Upper lobe of left lung (tissue), 6 donors: ENCODE measurements around the gene JMJD6. TPM values are rescaled to one million over a fixed set of nuclear protein-coding genes. Genes with fewer than 3 reads are reported as not detected.

ENCODE experiments used
- ATAC-seq, 2 donors: fragments of 200-7000 bp; cut with Tn5 transposase; one replicate each; pipeline ENCODE4 v1.9.1; 2022; ENCODE audit warnings: mild to moderate bottlenecking in 2 of 2, moderate library complexity in 2 of 2; ENCODE audit not compliant: low FRiP score in 2 of 2
- DNase-seq, 2 donors: peaks; one replicate each; pipeline ENCODE4 v3.0.0-alpha.2; 2019 to 2020
- H3K27ac ChIP-seq, 4 donors: fragments of 200-600 bp; sonication (generic); one replicate each; pipeline ENCODE4 v1.5.1; 2016 to 2019
- H3K27me3 ChIP-seq, 4 donors: fragments of 200-600 bp; sonication (generic); one replicate each; pipeline ENCODE4 v1.5.1; 2017 to 2019
- H3K36me3 ChIP-seq, 4 donors: fragments of 200-600 bp; sonication (generic); one replicate each; pipeline ENCODE4 v1.5.1; 2016 to 2019
- H3K4me1 ChIP-seq, 4 donors: fragments of 200-600 bp; sonication (generic); one replicate each; pipeline ENCODE4 v1.5.1; 2018 to 2019
- H3K4me3 ChIP-seq, 4 donors: fragments of 200-600 bp; sonication (generic); one replicate each; pipeline ENCODE4 v1.5.1; 2017 to 2019; ENCODE audit warnings: mild to moderate bottlenecking in 2 of 4, moderate library complexity in 1 of 4
- H3K9me3 ChIP-seq, 4 donors: fragments of 200-600 bp; sonication (generic); one replicate each; pipeline ENCODE4 v1.5.1; 2018 to 2019
- CTCF ChIP-seq, 6 experiments: fragments of 450-650 bp in 4 of 6; fragments of 200-600 bp in 2 of 6; sonication (generic) in 2 of 6; IDR thresholded peaks; one replicate each; pipeline ENCODE4 v1.5.1; 2016 to 2019; ENCODE audit warnings: antibody characterized with exemption in 6 of 6
- EP300 ChIP-seq, 4 donors: sonication (generic); formaldehyde crosslinking; IDR thresholded peaks; one replicate each; pipeline ENCODE4 v1.5.1; 2017; ENCODE audit warnings: antibody characterized with exemption in 4 of 4, control low read depth in 2 of 4
- POLR2A ChIP-seq, 4 donors: fragments of 450-650 bp; IDR thresholded peaks; one replicate each; pipeline ENCODE4 v1.5.1; 2016 to 2017; ENCODE audit warnings: antibody characterized with exemption in 4 of 4, mild to moderate bottlenecking in 2 of 4
- POLR2AphosphoS5 ChIP-seq, 2 donors: sonication (generic); formaldehyde crosslinking; IDR thresholded peaks; one replicate each; pipeline ENCODE4 v1.5.1; 2017; ENCODE audit warnings: antibody characterized with exemption in 2 of 2
- WGBS, 2 donors: methylation state at CpG; one replicate each; pipeline ENCODE4 v1.1.5; 2017 to 2018; 5-methylcytosine and 5-hydroxymethylcytosine counted together
- total RNA-seq, 6 donors: library from RNA; depleted of rRNA in 4 of 6; stranded (reverse); fragments of >200 nt in 4 of 6; gene quantifications; one replicate each; pipeline versions ENCODE4 v1.1.0 to v1.2.1, GENCODE V29; 2016 to 2021
- donor health status: DM: no; HTN: no; CAD: no; lungs with moderate emphysema.
- donor health status: DM: no; HTN: yes; CAD: no; lungs with severe emphysema.

Gene JMJD6
- total RNA-seq, 6 donors from 2014 or later = 23.3 to 63.9 (median 31.0) TPM

GRCh38 chr17:76690596-76691280, 35.7 kb downstream of the JMJD6 start:
- Histone ChIP-seq H3K36me3 (peaks cover 0 to 7% (median 0%) of the 10 kb centered on the region in 4 donors), H3K9me3 (no peaks in the 10 kb centered on the region), H3K4me1 (peaks cover 10 to 36% (median 19%) of the 10 kb centered on the region in 4 donors), H3K4me3 (no peak overlapping the region), H3K27ac (no peak overlapping the region), H3K27me3 (no peaks in the 10 kb centered on the region)
- no peak for ATAC-seq
- no peak for DNase-seq
- no peak for TF ChIP-seq EP300 (IDR thresholded peaks at IDR 0.05)
- TF ChIP-seq POLR2A (IDR thresholded peaks at IDR 0.05) = no peak
- TF ChIP-seq POLR2AphosphoS5 (IDR thresholded peaks at IDR 0.05) = no peak
- TF ChIP-seq CTCF (IDR thresholded peaks at IDR 0.05) = no peak
- 80 to 86% methylated on average over 9 to 13 of the region's 13 CpGs for WGBS, 2 donors

- peaks cover 0 to 15% (median under 1%) of the 10 kb centered on the region in 4 donors for H3K36me3 ChIP-seq
- no peak for TF ChIP-seq CTCF (IDR thresholded peaks at IDR 0.05)
- no peak for TF ChIP-seq EP300 (IDR thresholded peaks at IDR 0.05)
- no peak for TF ChIP-seq POLR2A (IDR thresholded peaks at IDR 0.05)
- TF ChIP-seq POLR2AphosphoS5 (IDR thresholded peaks at IDR 0.05) = no peak
- peak overlapping the region in 2 of 4 donors; percentile 50 to 82 for H3K27ac ChIP-seq
- no peaks in the 10 kb centered on the region for H3K9me3 ChIP-seq
- no peak for ATAC-seq
- no peak for DNase-seq
- peaks cover 7 to 27% (median 16%) of the 10 kb centered on the region in 4 donors for H3K4me1 ChIP-seq
- 82 to 88% methylated on average over 11 of the region's 11 CpGs for WGBS, 2 donors
- H3K27me3 ChIP-seq = no peaks in the 10 kb centered on the region
- H3K4me3 ChIP-seq = no peak overlapping the region
Measured at GRCh38 chr17:76689859-76690258, 36.5 kb downstream of the JMJD6 start.

GRCh38 chr17:76688165-76688622, 38.2 kb downstream of the JMJD6 start:
- no peak for TF ChIP-seq EP300 (IDR thresholded peaks at IDR 0.05)
- TF ChIP-seq CTCF (IDR thresholded peaks at IDR 0.05) = peak in 1 of 6 experiments; percentile 12
- DNase-seq (no peak), ATAC-seq (peak; percentile 19 to 52)
- H3K4me1 ChIP-seq = peaks cover 7 to 27% (median 16%) of the 10 kb centered on the region in 4 donors
- peak overlapping the region; percentile 50 to 82 (median 73) for H3K27ac ChIP-seq
- WGBS, 2 donors = 72 to 87% methylated on average over 4 to 11 of the region's 11 CpGs
- peaks cover 0 to 29% (median 4%) of the 10 kb centered on the region in 4 donors for H3K36me3 ChIP-seq
- H3K9me3 ChIP-seq = no peaks in the 10 kb centered on the region
- no peak overlapping the region for H3K4me3 ChIP-seq
- H3K27me3 ChIP-seq = no peaks in the 10 kb centered on the region

- H3K36me3 ChIP-seq = peaks cover 0 to 36% (median 4%) of the 10 kb centered on the region in 4 donors
- DNase-seq (no peak), ATAC-seq (peak; percentile 11 to 74)
- 76 to 78% methylated on average over 25 to 26 of the region's 26 CpGs for WGBS, 2 donors
- no peaks in the 10 kb centered on the region for H3K27me3 ChIP-seq
- no peaks in the 10 kb centered on the region for H3K9me3 ChIP-seq
- peak overlapping the region; percentile 50 to 82 (median 73) for H3K27ac ChIP-seq
- TF ChIP-seq POLR2A (IDR thresholded peaks at IDR 0.05) = no peak
- TF ChIP-seq CTCF (IDR thresholded peaks at IDR 0.05) = no peak
- no peak for TF ChIP-seq POLR2AphosphoS5 (IDR thresholded peaks at IDR 0.05)
- no peak for TF ChIP-seq EP300 (IDR thresholded peaks at IDR 0.05)
- peaks cover 7 to 27% (median 16%) of the 10 kb centered on the region in 4 donors for H3K4me1 ChIP-seq
- no peak overlapping the region for H3K4me3 ChIP-seq
Measured at GRCh38 chr17:76687298-76688164, 38.9 kb downstream of the JMJD6 start.
